ENCODE measurements around the gene SLC10A1.
"Not testable (repeated sequence)": the region's sequence is repeated elsewhere in the genome, so short reads cannot be mapped to it uniquely, and the experiment has no call there.

The SLC10A1 gene

GRCh38 chr14:69796797-69797500, at the start of gene SLC10A1:
TSS of gene SLC10A1 (minus strand) at chr14:69797241. CDS start at chr14:69797155, 86 bp downstream.
- DNase-seq (ENCODE audit: low read depth) = no peak

DNA sequence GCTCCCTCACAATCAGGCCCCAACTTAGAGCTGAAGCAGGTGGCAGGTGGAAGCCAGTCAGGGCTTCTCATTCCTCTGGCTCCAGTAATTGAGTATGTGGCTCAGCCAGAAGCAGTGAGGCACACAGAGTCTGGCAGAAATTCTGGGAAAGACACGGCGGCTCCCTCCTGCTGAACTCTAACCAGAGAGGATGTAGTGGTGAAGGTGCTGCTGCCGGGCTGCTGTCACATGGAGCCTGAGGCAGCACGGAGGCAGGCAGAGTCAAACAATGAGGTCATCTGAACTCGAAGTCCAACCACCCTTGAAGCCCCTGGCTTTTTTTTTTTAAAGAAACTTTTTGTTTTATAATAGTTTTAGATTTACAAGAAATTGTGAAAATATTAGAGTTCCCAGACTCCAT, 48.7 kb upstream of the SLC10A1 start:
- no peak for DNase-seq (ENCODE audit: low read depth)

DNA sequence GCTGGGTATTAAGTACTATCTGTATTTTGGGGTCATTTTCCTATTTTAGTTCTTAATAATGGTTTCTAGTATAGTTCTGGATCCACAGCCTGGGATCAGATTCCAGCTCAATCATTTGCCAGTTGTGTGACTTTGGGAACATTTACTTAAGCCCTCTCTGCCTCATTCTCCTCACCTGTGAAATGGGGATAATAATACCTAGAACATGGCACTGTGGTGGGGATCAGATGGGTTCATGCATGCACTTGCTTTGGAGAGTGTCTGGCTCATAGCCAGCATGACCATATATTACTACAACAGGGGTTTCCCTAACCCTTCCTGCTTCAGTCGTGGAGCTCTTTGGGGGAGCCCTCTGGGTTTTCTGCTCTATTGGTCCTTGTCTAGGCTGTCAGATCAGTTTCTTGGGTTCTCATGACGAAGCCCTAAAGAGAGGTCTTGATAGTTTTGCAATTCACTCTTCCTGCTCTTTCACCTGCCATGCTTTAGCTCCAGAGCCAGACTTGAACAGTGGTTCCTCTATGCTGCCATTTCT, 48.1 kb upstream of the SLC10A1 start:
- no peak for DNase-seq (ENCODE audit: low read depth)

GRCh38 chr14:69844171-69844570, 47.1 kb upstream of the SLC10A1 start:
- DNase-seq (ENCODE audit: low read depth) = no peak

DNA sequence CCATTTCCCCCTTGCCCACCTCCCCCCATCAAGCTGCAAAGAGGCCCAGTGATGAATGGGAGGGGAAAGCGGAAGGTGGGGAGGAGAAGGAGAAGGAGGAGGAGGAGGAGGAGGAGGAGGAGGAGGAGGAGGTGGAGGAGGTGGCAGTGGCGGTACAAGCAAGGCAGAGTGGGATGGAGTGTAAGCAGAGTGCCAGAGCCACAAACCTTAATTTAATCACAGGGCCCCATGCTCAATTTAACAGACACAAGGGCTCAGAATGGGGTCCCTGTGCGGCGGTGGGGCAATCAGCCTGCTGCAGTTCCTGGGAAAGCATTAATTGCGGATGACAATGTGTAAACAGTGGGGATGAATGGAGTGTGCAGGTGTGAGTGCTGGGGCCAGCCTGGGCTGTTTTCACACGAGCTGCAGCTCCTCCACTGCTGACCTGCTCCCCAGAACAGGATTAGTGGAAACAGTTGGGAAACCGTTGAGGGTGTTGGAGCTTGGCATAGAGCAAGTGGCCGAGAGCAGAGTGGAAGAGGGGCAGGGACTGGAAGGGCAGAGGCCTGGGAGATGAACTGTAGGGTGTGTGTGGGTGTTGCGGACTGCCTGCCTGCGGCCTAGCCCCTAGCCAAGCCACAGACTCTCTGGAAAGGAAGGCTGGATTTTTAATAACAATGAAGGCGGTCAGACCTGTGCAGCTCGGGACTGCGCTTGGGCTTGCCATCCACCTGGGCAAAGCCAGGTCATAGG, 45.8 kb upstream of the SLC10A1 start:
- no peak for DNase-seq (ENCODE audit: low read depth)

DNA sequence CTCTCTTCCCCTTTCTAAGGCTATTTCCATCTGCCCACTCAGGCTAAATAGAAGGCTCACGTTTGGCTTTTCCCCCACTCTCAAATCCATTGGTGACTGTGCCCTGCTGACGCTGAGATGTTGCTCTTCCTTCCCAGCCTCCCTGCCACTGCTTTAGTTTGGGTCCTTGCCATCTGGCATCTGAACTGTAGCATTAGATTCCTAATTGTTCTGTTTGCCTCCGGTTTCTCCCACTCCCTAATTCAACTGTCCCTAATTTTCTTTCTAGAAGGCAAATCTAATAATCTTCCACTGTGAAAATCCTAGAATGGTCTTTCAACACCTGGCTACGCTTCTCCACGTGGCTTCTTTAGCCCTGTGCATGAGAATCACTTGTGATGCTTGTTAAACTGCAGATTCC, 44.6 kb upstream of the SLC10A1 start:
- DNase-seq (ENCODE audit: low read depth) = no peak

DNA sequence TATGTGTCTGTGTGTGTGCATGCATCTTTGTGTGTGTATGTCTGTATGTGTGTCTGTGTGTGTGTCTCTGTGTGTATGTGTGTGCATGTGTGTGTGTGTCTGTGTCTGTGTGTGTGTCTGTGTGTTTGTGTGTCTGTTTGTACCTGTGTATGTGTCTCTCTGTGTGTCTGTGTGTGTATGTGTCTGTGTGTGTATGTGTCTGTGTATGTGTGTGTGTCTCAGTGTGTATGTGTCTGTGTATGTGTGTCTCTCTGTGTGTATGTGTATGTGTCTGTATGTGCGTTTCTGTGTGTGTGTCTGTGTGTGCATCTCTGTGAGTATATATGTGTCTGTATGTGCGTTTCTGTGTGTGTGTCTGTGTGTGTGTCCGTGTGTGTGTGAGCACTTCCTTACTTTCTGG, 42.6 kb upstream of the SLC10A1 start:
- DNase-seq (ENCODE audit: low read depth) = no peak

- DNase-seq (ENCODE audit: low read depth) = no peak
These were observed 41.9 kb upstream of the SLC10A1 start for GRCh38 chr14:69838881-69839416.

GRCh38 chr14:69828879-69829278, 31.8 kb upstream of the SLC10A1 start:
- no peak for DNase-seq (ENCODE audit: low read depth)

DNA sequence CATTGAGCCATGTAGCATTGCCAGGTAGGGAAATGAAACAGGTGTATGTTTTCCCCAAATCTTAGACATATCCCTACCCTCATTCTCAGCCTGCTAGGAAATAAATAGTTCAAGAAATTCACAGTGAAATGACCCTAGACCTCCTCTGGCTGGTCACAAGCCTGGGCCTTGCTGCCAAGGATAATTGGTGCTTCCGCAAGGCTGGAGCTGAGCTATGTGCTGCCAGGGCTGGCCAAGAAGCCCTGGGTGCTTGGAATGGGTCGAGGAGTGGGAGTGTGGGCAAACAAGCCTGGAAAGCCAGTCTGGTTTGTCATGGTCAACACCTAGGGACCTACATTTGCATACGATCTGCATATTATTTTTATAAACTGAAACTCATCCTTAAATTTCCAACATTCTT, 31.3 kb upstream of the SLC10A1 start:
- no peak for DNase-seq (ENCODE audit: low read depth)

DNA sequence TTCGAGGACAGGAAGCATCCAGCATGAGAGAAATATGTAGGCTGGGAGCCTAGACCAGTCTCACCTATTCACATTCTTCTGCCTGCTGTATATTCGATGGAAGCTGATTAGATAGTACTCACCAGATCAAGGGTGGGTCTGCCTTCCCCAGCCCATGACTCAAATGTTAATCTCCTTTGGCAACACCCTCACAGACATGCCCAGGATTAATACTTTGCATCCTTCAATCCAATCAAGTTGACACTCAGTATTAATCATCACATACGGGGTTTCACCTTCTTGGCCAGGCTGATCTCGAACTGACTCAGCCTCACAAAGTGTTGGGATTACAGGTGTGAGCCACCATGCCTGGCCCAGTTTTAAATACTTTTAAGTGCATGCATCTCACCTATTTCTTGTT, 30.5 kb upstream of the SLC10A1 start:
- no peak for DNase-seq (ENCODE audit: low read depth)

GRCh38 chr14:69822456-69822855, 25.4 kb upstream of the SLC10A1 start:
- DNase-seq (ENCODE audit: low read depth) = no peak

- DNase-seq (ENCODE audit: low read depth) = no peak
These were observed 23.9 kb upstream of the SLC10A1 start for GRCh38 chr14:69820991-69821390.

DNA sequence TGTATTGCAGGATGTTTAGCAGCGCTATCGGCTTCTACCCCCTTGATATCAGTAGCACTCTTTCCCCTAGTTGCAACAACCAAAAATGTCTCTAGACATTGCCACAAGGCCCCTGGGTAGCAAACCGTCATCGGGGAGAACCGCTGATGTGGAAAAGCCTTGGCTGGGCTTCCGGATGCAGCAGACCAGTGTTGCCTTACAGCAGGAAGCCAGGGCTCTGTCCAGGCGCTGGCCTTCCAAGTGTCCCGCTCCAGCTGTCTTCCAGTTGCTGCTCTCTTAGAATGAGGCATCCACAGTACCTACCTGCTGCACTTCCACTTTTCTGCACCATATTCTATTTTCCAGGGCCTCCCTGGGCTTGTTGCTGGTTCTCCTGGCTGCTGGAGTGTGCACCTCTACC, 22.6 kb upstream of the SLC10A1 start:
- no peak for DNase-seq (ENCODE audit: low read depth)

- peak; percentile 67 for DNase-seq (ENCODE audit: low read depth)
These were observed 21.7 kb upstream of the SLC10A1 start for GRCh38 chr14:69818758-69819191.

DNA sequence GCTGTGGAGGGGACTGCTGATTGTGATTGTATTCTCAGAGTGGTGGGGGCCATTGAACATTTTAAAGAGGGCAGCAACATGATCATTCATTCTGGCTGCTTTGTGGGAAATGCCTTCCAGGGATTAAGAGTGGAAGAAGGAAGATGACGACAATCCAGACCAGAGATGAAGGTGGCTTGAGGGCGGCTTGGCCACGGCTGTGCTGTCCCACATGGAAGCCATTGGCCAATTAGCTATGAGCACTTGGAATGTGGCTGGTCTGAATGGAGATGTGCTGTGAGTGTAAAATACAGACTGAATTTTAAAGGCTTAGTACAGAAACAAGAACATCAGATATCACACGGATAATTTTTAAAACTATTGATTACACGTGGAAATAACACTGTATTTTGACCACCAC, 19.2 kb upstream of the SLC10A1 start:
- peak; percentile 3 for DNase-seq (ENCODE audit: low read depth)

DNA sequence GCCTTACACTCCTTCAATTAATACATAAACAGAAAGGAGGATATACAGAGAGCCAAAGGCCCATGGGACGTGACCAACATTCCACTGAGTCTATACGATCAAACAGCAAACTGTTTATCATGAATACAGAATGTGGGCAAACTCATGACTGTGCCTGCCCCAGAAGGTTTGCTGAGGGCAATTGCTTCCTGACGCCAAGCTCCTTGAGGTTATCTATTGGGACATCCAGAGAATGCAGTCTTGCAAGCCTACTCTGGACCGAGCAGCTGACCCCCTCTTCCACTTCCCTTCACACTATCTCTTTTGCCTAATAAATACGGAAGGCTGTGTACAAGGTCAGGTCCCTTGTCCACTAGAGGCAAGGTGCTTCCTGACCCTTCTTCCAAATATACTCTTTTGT, 18.5 kb upstream of the SLC10A1 start:
- DNase-seq (ENCODE audit: low read depth) = no peak

GRCh38 chr14:69814397-69814796, 17.4 kb upstream of the SLC10A1 start:
- DNase-seq (ENCODE audit: low read depth) = no peak

GRCh38 chr14:69813346-69813745, 16.3 kb upstream of the SLC10A1 start:
- not testable (repeated sequence) for DNase-seq (ENCODE audit: low read depth)

- no peak for DNase-seq (ENCODE audit: low read depth)
These were observed 15.7 kb upstream of the SLC10A1 start for GRCh38 chr14:69812711-69813110.

- DNase-seq (ENCODE audit: low read depth) = no peak
These were observed 14.8 kb upstream of the SLC10A1 start for GRCh38 chr14:69811868-69812252.

- DNase-seq (ENCODE audit: low read depth) = no peak
These were observed 14.3 kb upstream of the SLC10A1 start for GRCh38 chr14:69811227-69811867.

All from EH (cell line).